Frontal cortex (tissue), 4 donors: ENCODE results near the gene KCNH5. TPM values are rescaled to one million over a fixed set of nuclear protein-coding genes. Genes with fewer than 3 reads are reported as not detected.
"Not testable (repeated sequence)": the region's sequence is repeated elsewhere in the genome, so short reads cannot be mapped to it uniquely, and the experiment has no call there.

Source experiments
- DNase-seq, 2 donors: peaks; one replicate each; pipeline ENCODE4 v3.0.0; 2012; ENCODE audit warnings: low spot score in 2 of 2
- FAIRE-seq: peaks from 2 replicates; lab custom pipeline; 2012; peaks lifted over from hg19 to GRCh38; lab: Jason Lieb, UNC
- total RNA-seq: library from RNA; depleted of rRNA; stranded (reverse); fragments of >200 nt; gene quantifications from one replicate; pipeline ENCODE4 v1.2.3, GENCODE V29; 2014
- donor health status: control.
- donor health status: control.
- donor health status: control.

The KCNH5 gene
- total RNA-seq, 1 donor from 2014 or later = 24.5 TPM

DNA sequence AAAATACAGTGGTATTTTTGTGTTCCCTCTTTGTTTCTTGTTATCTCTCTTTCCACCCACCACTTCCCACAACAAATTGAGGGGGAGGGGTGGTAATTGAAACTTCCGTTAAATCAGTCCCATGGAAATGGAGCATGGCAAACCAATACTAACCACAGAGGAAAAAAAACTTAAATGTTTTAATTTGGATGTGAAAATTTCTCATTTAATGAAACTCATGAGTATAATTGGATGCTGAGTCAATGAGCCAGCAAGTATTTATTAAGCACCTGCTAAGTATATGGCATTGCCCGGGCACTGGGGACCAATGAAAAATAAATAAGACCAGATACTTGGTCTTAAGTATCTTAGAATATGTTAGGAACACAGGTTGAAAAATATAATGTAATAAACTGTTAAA lies 147.5 kb downstream of the KCNH5 start:
- no peak for DNase-seq
- FAIRE-seq = no peak

DNA sequence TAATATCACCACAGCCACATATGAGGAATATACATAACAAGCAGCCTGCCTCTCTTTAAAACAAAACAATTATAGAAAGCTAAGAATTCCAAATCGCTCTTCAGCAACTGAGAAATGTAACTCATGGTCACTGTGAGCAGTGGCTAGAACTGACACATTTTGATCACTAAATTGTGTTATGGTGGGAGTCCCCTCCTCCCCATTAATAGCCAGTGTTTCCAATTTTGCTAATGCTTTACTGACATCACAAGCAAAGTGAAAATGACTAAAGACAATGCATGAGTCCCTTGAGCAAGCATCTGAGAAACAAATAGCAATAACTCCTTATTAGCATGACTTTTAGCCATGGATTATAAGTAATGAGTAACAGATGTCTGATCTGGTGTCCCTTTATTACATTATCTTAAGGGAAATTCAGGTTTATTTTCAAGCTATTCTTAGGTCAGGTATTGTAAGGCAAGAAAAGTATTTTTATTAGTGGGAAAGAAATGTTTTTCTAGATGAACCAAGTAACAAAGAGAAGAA lies 148.3 kb downstream of the KCNH5 start:
- no peak for DNase-seq
- no peak for FAIRE-seq

DNA sequence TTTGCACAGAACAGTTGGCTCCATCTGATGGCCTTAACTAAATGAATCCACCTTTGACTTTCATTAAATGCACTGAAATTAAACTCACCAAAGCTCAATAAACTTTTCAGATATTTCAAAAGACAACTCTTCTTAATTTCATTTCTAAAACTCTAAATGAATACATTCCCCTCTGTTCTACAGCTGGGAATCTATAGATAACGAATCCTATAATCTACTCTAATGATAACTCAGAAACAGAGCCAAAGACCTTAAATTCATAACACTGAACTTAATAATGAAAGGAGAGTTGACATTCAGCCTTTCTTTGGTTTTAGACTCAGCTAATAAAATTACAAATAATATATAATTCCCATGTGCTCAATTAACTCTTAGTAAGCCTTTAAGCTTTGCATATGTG lies 150.5 kb downstream of the KCNH5 start:
- DNase-seq = no peak
- FAIRE-seq = no peak

DNA sequence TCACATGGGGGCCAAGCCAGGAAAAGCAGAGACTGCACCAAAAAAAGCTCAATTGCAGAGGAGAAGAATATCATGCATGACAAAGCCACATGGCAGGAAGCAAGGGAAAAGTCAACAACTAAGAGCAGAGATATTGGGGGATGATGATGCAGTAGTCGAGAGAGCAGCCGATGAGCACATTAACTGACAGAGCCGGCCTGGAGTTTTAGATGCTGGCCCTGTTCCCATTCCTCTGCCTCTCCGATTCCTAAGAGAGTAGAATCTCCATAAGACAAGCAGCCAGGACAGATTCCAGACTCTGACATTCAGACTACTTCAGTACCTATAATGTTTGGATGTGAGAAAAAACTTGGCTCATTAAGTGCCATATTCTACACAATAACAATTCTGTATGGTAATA lies 155.9 kb downstream of the KCNH5 start:
- FAIRE-seq = no peak
- DNase-seq = no peak

DNA sequence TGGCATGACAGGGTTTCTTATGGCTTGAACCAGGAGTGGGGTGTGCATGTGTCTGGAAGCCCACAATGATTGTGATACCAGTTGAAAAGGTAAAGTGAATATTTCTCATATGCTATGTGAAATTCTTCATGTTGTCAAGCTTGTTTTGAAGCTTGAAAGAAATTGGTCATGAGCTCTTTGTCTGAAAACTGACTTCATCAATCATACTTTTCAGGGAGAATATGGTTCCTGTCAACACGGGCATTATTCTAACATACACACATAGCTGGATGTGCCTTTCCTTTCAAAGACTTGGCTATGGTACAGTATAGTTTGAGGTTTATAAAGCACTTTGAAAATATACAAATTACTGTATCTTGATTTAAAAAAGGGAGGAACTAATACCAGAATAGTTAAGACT lies 158.8 kb downstream of the KCNH5 start:
- no peak for DNase-seq
- FAIRE-seq = no peak

DNA sequence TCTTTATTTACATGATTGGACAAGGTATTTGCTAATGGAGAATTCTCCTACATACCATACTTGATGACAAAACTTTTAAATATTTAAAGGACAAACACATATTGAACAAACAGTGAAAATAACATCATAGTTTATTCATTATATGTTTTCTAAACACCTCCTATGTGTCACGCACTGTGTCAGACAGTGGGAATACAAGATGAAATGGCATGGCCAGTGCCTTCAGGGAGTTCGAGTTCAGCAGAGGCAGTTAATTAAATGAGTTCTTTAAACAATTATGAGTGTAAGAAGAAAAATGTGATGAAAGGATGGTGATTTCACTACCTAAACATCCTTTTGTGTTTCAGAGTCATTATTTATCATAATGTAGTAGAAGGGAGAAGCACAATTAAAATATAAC lies 159.8 kb downstream of the KCNH5 start:
- no peak for FAIRE-seq
- no peak for DNase-seq

DNA sequence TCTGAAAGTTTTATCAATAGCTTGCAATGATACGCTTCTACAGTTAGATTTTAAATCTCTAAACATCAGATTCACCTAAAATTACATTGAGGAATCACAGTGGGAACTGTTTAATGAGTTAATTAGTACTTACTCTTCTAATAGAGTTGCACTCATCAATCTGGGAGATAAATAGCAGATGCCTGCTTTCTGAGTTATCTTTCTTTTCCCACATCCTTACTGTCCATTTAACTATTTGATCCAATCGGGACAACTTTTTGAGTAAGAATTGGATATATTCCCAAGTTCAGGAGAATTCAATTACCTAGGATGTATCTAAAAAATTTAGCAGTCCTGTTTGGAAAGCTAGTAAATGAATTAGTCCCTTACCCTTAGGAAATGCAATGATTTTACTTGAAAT lies 162.3 kb downstream of the KCNH5 start:
- FAIRE-seq (no peak), DNase-seq (no peak)

DNA sequence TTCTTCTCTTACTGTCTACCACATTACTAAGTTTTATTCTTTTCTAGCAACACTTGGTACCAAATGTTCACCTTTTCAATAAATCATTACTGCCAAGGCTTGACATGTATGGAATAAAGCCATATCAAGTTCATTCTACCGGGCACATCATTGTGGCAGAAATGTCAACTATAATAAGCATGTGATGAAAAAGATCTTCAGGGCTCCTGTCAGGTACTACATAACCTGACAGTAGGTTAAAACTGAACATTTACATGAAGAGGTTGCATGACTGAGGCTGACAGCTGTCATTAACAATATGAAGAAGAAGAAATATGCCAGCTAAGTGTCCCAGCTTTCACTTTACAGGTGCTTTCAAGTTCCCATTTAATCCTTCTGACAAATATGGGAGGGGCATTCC lies 178.9 kb downstream of the KCNH5 start:
- DNase-seq = no peak
- FAIRE-seq = no peak

DNA sequence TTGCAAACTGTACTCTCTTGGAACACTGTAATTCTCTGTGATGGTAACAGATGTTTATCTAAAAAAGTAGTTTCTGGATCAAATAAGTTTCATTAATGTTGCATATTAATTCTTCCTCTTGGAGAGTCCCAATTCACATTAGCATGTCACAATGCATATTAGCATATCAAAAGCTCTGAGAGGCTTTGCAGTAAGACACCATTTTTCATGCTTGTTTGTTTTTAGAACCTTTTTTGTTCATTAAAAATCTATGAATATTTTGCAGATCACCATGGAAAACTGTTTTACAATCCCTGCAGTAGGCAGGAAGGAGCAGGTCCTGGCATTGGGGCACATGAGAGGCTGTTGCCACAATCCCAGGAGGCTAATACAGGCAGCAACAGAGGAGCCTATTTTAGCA lies 180.7 kb downstream of the KCNH5 start:
- DNase-seq (no peak), FAIRE-seq (no peak)

DNA sequence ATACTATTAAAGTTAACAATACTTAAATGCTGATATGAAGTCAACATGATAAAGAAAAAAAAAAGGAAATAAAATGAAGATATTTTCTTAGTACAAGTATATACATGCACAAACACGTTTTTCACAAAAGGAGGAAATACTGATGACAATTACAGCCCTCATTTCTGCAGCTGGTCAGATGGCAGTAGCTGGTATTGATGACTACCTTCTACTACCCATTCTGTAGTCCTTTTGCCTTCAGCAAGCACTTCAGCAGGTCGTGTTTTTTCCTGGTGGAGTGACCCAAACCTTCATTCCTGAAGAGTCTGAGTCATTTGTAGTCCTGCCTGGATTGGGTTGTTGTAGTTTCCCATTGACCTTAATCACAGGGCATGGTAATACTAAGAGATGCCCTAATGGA lies 187.2 kb downstream of the KCNH5 start:
- peak; percentile 15 for FAIRE-seq
- not testable (repeated sequence) for DNase-seq

DNA sequence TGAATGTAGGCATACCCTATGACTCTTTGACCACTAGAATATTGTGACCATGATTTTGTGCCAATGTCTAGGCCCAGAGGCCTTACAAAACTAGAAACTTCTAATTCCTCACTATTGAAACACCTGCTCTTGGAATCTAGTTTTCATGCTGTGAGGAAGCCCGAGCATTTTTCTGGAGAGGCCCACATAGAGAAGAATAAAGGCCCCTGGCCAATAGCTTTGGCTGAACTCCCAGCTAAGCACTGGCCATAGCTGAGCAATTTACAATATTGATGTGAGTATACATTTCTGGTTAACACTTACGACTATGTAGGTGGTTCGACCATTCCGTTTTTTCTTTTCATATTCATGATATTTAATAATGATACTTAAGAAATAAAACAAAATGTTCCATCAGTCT lies 190.3 kb downstream of the KCNH5 start:
- FAIRE-seq = no peak
- DNase-seq = no peak

DNA sequence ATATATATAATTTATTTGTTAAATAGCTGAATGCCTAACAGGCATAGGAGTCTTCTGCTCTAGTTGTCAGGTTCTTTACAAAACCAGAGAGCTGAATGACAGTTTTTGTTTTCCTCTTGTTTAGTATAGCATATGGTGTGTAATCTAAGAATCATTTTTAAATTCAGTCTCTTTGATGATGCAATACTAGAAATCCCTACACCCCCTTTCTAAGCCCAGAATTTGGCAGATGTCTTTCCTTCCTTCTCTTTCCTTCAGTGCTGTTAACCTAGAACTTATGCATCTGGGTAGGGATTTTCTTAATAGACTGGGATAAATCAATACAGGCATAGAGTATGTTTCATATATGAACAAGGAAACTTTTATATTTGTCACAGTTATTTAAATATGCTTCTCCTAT lies 198.1 kb downstream of the KCNH5 start:
- no peak for DNase-seq
- FAIRE-seq = no peak

DNA sequence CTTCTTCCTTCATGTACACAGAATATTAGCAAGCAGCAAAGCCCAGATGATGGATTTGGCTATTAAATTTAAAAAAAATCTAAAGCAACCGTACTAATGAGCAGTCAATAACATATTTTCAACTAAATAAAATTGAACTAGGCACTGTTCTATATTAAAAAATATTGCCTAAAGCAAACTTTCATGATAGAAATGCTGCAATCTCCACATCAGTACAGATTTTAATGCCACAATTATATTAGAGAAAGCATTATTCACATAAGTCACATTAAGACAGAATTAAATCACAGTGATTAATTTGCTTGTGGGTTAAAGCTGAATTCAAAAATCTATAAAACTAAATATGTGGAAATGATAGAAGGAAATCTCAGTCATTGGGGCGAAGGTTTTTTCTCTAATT lies 200.7 kb downstream of the KCNH5 start:
- DNase-seq (no peak), FAIRE-seq (no peak)

DNA sequence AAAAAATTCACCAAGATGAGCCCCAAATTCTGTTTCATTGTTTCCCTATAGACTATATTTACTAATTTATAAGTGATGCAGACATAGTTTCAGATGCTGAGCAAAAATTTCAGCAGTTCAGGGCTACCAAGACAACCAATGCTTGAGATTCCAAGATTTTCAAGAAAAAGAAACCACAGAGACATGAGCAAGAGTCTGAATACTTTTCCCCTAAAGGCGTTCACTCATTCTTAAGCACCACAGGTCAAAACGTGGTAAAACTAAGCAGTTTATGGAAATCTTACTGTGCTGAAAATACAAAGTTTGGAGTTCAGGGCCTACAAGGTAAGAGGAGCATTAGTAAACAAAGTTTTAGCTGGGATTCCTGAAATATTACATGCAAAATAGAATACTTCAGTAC lies 221.2 kb downstream of the KCNH5 start:
- FAIRE-seq = no peak
- DNase-seq = no peak

DNA sequence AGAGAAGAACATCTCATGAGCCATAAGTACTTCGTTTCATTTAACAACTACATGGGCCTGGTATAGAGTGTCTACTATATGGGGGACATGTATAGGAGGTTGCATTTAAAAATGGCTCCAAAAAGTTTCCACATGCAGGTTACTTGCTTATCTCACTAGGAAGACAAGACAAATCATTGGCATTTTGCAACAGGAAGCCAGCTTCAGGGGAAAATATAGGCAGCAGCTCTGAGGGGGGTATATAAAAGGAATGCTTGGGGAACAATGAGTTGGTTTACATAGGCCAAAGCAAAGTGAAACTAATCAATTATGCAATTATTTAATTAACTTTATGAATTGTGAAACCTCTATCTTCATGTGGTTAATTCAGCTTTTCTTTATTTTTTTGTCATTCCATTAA lies 225.3 kb downstream of the KCNH5 start:
- FAIRE-seq = no peak

DNA sequence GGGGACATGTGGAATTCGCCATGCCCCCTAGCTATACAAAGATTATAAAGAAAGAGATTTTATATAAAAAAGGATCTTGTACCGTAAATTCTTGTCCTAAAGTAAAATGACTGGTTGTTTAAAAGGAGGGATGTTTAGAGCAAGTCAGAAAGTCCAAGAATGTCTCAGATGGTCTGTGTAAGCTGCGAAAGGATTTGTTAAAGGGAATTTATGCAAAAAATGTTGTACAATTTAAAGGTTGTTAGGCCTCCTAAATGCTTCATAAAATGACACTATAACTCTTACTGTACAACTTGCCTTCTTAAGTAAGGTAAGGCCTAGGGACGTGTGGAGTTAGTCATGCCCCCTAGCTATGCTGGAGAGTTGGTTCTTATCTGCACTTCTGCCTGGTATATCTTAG lies 237.6 kb downstream of the KCNH5 start:
- DNase-seq = no peak
- no peak for FAIRE-seq

More for the DNA sequence above, 225.3 kb downstream of the KCNH5 start:
- DNase-seq = no peak

DNA sequence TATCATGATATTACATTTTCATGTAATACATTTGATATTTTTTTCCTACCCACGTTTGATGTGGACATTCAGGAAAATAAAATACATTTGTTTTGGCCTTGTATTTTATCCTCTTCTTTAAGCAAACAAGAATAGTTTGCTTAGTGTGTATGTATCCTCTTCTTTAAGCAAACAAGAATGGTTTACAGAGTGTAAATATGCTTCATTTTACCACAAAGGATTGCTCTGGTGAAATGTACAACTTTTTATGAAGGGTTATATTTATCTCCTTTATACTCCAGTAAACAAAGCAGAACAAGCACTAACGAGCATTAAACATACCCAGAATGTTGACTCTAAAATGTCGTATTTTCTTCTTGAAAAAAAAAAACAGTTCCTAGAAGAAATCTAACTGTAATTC lies 244.7 kb downstream of the KCNH5 start:
- FAIRE-seq = no peak
- no peak for DNase-seq

DNA sequence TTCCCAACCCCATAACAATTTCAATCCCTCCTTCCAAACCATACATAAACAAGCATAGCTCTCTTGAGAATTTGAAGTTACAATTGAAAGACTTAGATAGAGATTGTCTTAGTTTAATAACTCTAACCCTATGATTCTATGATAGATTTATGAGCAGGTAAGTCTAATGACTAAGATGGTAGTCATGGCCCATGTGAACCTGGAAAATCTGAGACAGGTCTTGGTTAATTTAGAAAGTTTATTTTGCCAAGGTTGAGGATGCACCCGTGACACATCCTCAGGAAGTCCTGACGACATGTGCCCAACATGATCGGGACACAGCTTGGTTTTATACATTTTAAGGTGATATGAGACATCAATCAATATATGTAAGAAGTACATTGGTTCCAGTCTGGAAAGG lies 248.8 kb downstream of the KCNH5 start:
- DNase-seq (no peak), FAIRE-seq (no peak)

DNA sequence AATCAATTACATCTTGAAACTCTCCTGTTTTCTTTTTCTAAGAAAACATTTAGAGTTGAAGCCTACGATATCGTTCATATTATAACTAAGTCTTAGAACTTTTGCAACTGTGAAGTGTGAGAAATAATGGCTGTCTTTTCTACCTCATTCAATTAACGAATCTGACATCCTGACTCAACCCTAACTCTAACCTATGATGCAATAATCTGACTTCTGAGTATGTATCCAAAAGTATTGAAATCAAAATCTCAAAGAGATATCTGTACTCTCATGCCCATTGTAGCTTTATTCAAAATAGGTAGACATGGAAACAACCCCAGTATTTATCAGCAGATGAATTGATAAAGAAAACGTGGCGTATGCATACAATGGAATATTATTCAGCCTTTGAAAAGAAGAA lies 252.7 kb downstream of the KCNH5 start:
- no peak for DNase-seq
- FAIRE-seq = no peak

DNA sequence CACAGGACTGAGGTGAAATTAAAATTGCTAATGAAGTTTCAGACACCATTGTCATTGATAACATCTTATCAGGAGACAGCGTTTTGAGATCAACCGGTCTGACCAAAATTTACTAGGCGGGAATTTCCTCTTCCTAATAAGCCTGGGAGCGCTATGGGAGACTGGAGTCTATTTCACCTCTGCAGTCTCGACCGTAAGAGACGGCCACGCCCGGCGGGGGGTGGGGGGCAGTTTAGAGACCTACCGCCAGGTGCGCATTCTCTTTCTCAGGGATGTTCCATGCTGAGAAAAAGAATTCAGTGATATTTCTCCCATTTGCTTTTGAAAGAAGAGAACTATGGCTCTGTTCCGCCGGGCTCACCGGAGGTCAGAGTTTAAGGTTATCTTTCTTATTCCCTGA lies 263.9 kb downstream of the KCNH5 start:
- not testable (repeated sequence) for FAIRE-seq, DNase-seq

DNA sequence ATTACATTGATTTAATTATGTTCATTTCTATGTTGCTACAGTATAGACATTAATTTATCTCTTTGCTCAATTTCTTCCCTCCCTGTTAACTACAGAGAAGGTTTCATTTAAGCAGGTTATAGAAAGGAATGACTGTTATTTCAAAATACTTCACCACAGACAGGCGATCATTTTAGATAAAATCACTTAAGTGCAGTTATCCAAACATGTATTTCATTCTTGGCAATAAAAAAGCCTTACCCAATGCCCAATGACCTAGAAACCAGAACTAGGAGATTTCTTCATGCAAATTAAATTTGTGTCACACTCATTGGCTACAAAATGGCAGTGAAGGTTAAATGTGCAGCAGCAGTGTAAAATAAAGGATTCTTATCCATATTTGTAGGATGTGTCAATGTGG lies 266.4 kb downstream of the KCNH5 start:
- FAIRE-seq = no peak
- DNase-seq = no peak

DNA sequence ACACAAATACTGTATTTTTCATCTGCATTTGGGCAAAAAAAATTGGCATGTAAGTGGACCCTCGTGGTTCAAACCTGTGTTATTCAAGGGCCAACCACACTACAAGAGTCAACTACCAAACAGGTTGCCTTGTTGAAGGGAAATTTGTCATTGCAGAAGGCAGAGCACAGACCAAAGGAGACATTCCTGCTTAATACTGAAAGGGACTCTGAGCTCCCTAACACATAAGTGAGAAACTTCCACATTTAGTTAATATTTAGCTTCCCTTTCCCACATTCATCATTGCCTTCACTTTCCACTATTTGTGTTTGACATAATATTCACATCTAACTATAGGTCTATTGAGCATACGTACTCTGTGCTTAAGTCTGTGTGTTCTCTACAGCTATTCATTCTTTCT lies 266.9 kb downstream of the KCNH5 start:
- FAIRE-seq = no peak
- no peak for DNase-seq

DNA sequence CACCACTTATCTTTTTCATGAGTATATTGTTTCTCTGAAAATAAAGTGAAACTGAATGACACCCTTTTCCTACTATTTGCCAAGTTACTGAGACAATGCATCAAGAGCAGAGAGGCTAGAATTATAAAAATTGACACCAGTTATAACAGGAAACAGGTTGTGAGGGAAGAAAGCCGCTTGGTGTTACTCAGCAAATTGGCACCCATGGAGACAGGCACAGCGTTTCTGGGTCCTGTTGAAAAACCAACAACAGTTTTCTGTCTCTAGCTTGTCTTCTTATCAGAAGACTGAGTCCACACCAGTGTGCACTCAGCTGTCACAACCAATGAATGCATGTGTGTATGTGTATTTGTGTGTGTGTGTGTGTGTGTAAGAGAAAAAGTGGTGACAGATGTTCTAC lies 267.7 kb downstream of the KCNH5 start:
- FAIRE-seq (no peak), DNase-seq (no peak)
